Thyroid gland (tissue), 4 donors: Measurements from ENCODE around the gene TRAF3IP1. TPM values are rescaled to one million over a fixed set of nuclear protein-coding genes. Genes with fewer than 3 reads are reported as not detected.

Source experiments
- DNase-seq, 2 donors: peaks; one replicate each; pipeline ENCODE4 v3.0.0-alpha.2; 2019
- H3K27ac ChIP-seq, 3 donors: fragments of 200-600 bp; sonication (generic); 1 replicate in 2 of 3; 2 replicates in 1 of 3; pipeline ENCODE4 v1.5.1; 2016 to 2019; ENCODE audit warnings: mild to moderate bottlenecking in 1 of 3, moderate library complexity in 1 of 3
- H3K27me3 ChIP-seq: fragments of 200-600 bp; sonication (generic); one replicate; pipeline ENCODE4 v1.5.1; 2019
- H3K36me3 ChIP-seq, 2 donors: fragments of 200-600 bp; sonication (generic); one replicate each; pipeline ENCODE4 v1.5.1; 2016 to 2019
- H3K4me1 ChIP-seq, 2 donors: fragments of 200-600 bp; sonication (generic); one replicate each; pipeline ENCODE4 v1.5.1; 2017 to 2019
- H3K4me3 ChIP-seq, 3 donors: fragments of 200-600 bp; sonication (generic); replicated peaks in 1 of 3; 1 replicate in 2 of 3; 2 replicates in 1 of 3; pipeline ENCODE4 v1.5.1; 2016; ENCODE audit warnings: mild to moderate bottlenecking in 1 of 3
- H3K9me3 ChIP-seq: fragments of 200-600 bp; sonication (generic); one replicate; pipeline ENCODE4 v1.5.1; 2017
- POLR2A ChIP-seq, 2 donors: fragments of 450-650 bp; IDR thresholded peaks; one replicate each; pipeline ENCODE4 v1.6.1; 2017; ENCODE audit warnings: antibody characterized with exemption in 2 of 2, mild to moderate bottlenecking in 2 of 2, moderate library complexity in 1 of 2
- WGBS, 2 donors: methylation state at CpG; one replicate each; pipeline ENCODE4 v1.1.5; 2017; 5-methylcytosine and 5-hydroxymethylcytosine counted together
- intact Hi-C: fragments of 100-400 bp; cut with DNase I; formaldehyde crosslinking; loops from one replicate; pipeline ENCODE4 v1.15.1; 2023
- small RNA-seq: library from RNA; depleted of rRNA; stranded (forward); fragments of <200 nt; gene quantifications from one replicate; pipeline ENCODE3, GENCODE V24; 2016
- total RNA-seq, 4 donors: library from RNA; depleted of rRNA; stranded (reverse); fragments of >200 nt; gene quantifications; one replicate each; pipeline ENCODE4 v1.2.3, GENCODE V29; 2016
- TF ChIP-seq, protein P1 (sequence below), 6 experiments: fragments of 200-600 bp in 3 of 6; fragments of 450-650 bp in 3 of 6; sonication (generic) in 3 of 6; IDR thresholded peaks; one replicate each; pipeline ENCODE4 v1.5.1; 2016 to 2019; ENCODE audit warnings: antibody characterized with exemption in 6 of 6, mild to moderate bottlenecking in 2 of 6, inconsistent platforms in 1 of 6, moderate library complexity in 1 of 6

The TRAF3IP1 gene
- total RNA-seq, 4 donors from 2014 or later, result 19.5 to 24.7 (median 22.2) TPM

DNA sequence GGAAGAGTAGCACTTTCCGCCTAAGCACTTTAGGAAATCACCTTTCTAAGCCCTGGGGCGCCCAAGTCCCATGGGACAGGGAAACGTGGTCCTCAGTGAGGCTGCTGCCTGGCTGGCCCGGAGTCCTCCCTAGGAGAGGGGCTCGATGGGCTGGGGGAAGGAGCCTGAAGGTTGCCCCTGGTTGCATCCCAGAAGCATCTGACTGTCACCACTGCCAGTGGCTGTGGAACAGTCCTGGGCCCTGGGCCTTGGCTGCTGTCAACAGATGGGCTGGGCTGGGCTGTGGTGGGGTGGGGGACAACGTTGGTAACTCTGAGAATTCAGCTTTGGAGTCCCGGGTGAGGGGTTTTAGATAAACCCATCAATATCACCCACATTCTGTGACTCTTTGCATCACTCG lies 128.9 kb downstream of the TRAF3IP1 start:
- no peak for DNase-seq
- no peak overlapping the region for H3K27ac ChIP-seq
- no peaks in the 10 kb centered on the region for H3K27me3 ChIP-seq
- no peaks in the 10 kb centered on the region for H3K4me1 ChIP-seq
- intact Hi-C loops, result no loop called here
- H3K9me3 ChIP-seq, result no peaks in the 10 kb centered on the region
- no peak for TF ChIP-seq POLR2A (IDR thresholded peaks at IDR 0.05)
- TF ChIP-seq, protein P1, sequence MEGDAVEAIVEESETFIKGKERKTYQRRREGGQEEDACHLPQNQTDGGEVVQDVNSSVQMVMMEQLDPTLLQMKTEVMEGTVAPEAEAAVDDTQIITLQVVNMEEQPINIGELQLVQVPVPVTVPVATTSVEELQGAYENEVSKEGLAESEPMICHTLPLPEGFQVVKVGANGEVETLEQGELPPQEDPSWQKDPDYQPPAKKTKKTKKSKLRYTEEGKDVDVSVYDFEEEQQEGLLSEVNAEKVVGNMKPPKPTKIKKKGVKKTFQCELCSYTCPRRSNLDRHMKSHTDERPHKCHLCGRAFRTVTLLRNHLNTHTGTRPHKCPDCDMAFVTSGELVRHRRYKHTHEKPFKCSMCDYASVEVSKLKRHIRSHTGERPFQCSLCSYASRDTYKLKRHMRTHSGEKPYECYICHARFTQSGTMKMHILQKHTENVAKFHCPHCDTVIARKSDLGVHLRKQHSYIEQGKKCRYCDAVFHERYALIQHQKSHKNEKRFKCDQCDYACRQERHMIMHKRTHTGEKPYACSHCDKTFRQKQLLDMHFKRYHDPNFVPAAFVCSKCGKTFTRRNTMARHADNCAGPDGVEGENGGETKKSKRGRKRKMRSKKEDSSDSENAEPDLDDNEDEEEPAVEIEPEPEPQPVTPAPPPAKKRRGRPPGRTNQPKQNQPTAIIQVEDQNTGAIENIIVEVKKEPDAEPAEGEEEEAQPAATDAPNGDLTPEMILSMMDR (IDR thresholded peaks at IDR 0.05), result no peak
- no peak overlapping the region for H3K4me3 ChIP-seq
- 85 to 88% methylated on average over 7 to 8 of the region's 8 CpGs for WGBS, 2 donors
- H3K36me3 ChIP-seq, result peaks cover 29 to 41% of the 10 kb centered on the region in 2 donors

DNA sequence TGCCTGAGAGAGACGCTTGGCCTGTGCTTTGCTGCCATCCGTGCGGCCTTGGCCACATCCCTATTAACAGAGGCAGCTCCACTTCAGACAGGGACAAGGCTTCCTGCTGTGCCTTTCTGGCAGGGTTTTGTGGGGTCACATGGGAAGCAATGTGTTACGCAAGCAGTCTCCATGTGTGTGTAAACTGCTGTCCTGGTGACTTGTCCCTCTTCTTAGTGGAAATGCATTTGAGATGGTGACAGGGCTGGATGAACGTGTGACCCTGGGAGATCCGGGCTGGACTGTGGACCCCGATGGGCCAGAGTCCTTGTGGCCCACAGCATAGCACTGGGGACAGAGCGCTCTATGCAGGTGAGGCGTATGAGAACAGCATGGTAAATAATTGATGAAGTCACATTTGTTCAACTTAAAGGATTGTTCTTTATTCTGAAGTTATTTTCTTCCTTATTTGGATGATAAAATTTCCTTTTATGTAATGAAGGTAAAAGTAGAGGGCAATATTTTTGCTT lies 129.6 kb downstream of the TRAF3IP1 start:
- H3K27ac ChIP-seq, result no peak overlapping the region
- no peaks in the 10 kb centered on the region for H3K9me3 ChIP-seq
- H3K4me3 ChIP-seq, result no peak overlapping the region
- H3K4me1 ChIP-seq, result no peaks in the 10 kb centered on the region
- peaks cover 23 to 33% of the 10 kb centered on the region in 2 donors for H3K36me3 ChIP-seq
- intact Hi-C loops, result no loop called here
- 88 to 92% methylated on average over 9 of the region's 9 CpGs for WGBS, 2 donors
- DNase-seq, result peak; percentile 18 to 22
- no peak for TF ChIP-seq POLR2A (IDR thresholded peaks at IDR 0.05)
- TF ChIP-seq, protein P1 (IDR thresholded peaks at IDR 0.05), result no peak
- no peaks in the 10 kb centered on the region for H3K27me3 ChIP-seq

DNA sequence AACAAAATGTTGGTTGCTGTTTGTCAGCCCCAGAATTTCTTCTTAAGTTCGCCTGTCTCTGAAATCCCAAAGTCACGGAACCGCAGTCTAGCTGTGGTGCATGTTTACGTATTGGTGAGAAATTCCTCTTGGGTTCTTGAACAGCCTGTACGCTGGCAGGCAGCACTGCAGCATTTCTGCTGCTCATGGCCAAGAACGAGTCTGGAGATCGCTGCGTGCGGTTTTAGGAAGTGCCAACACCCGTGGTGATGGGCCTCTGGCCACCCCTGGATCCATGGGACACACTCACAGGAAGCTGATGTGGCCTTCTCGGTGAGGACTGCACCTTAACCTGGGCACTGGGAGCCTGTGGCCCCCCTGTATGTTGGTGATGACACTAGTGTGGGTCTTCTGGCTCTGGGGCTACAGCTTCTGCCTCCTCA lies 130.1 kb downstream of the TRAF3IP1 start:
- peaks cover 22 to 29% of the 10 kb centered on the region in 2 donors for H3K36me3 ChIP-seq
- no peaks in the 10 kb centered on the region for H3K4me1 ChIP-seq
- TF ChIP-seq POLR2A (IDR thresholded peaks at IDR 0.05), result no peak
- TF ChIP-seq, protein P1 (IDR thresholded peaks at IDR 0.05), result no peak
- WGBS, 2 donors, result 92% methylated on average over 10 to 11 of the region's 11 CpGs
- intact Hi-C loops, result no loop called here
- H3K9me3 ChIP-seq, result no peaks in the 10 kb centered on the region
- no peak for DNase-seq
- H3K27me3 ChIP-seq, result no peaks in the 10 kb centered on the region
- H3K27ac ChIP-seq, result no peak overlapping the region
- no peak overlapping the region for H3K4me3 ChIP-seq

Small RNAs within 50 kb of the gene (small RNA-seq; reads per million reads assigned to genes)
- gene RNU6-234P, result not detected

Other genes with a start within 250 kb of the TRAF3IP1 start
- gene ESPNL, start 220.2 kb upstream of the TRAF3IP1 start, total RNA-seq, result 1 to 10 TPM in 3 of 4 donors, under 1 TPM in 1; 0.11 to 3.8 (median 2.6) TPM
- gene KLHL30, start 181.8 kb upstream of the TRAF3IP1 start, total RNA-seq, result under 1 TPM; 0.20 to 0.67 (median 0.38) TPM
- 10 to 100 TPM in 1 of 4 donors, 1 to 10 TPM in 3; 2.8 to 15.3 (median 5.8) TPM for gene ERFE, start 161.5 kb upstream of the TRAF3IP1 start, total RNA-seq
- 10 to 100 TPM; 33.4 to 52.0 (median 41.0) TPM for gene ILKAP, start 116.8 kb upstream of the TRAF3IP1 start, total RNA-seq
- 1 to 10 TPM; 2.9 to 9.0 (median 6.8) TPM for gene HES6, start 80.5 kb upstream of the TRAF3IP1 start, total RNA-seq
- gene PER2, start 31.9 kb upstream of the TRAF3IP1 start, total RNA-seq, result 10 to 100 TPM in 2 of 4 donors, 1 to 10 TPM in 2; 6.5 to 17.6 (median 9.6) TPM
- gene ASB1, start 106.4 kb downstream of the TRAF3IP1 start, total RNA-seq, result 10 to 100 TPM; 12.4 to 19.5 (median 15.6) TPM